ENCODE results near the gene TCEAL4. TPM values are rescaled to one million over a fixed set of nuclear protein-coding genes. Genes with fewer than 3 reads are reported as not detected.

Gene TCEAL4
- total RNA-seq, 1 donor from 2014 or later: 50.5 TPM

GRCh38 chrX:103626855-103627254 lies 41.5 kb downstream of the TCEAL4 start:
- H3K9me3 Mint-ChIP-seq: no peaks in the 10 kb centered on the region
- H3K4me1 Mint-ChIP-seq (ENCODE audit: unreplicated experiment): peaks cover 5% of the 10 kb centered on the region
- TF ChIP-seq CTCF (conservative IDR thresholded peaks at IDR 0.05): no peak
- H3K27me3 Mint-ChIP-seq: no peaks in the 10 kb centered on the region
- no peak overlapping the region for H3K27ac Mint-ChIP-seq
- DNase-seq (ENCODE audit: extremely low spot score, unreplicated experiment): no peak
- H3K36me3 Mint-ChIP-seq: no peaks in the 10 kb centered on the region
- H3K4me3 Mint-ChIP-seq: peak overlapping the region; percentile 26

- Mint-ChIP-seq H3K27me3 (no peaks in the 10 kb centered on the region), H3K4me1 (ENCODE audit: unreplicated experiment) (peaks cover 5% of the 10 kb centered on the region), H3K27ac (peak within 1 kb of the TSS; percentile 76), H3K9me3 (no peaks in the 10 kb centered on the region), H3K36me3 (no peaks in the 10 kb centered on the region), H3K4me3 (peak within 1 kb of the TSS; percentile 87)
- no peak for DNase-seq (ENCODE audit: extremely low spot score, unreplicated experiment)
- no peak for TF ChIP-seq CTCF (conservative IDR thresholded peaks at IDR 0.05)
Observed at GRCh38 chrX:103628386-103629317, 43.3 kb downstream of the TCEAL4 start, which contains the start of gene TCEAL1. Gene TCEAL1 (plus strand): TSS chrX:103628975. CDS start chrX:103629917, 942 bp downstream.

GRCh38 chrX:103629318-103630170 lies 44.2 kb downstream of the TCEAL4 start:
- H3K27ac Mint-ChIP-seq: peak overlapping the region; percentile 76
- peak overlapping the region; percentile 87 for H3K4me3 Mint-ChIP-seq
- no peaks in the 10 kb centered on the region for H3K9me3 Mint-ChIP-seq
- peaks cover 5% of the 10 kb centered on the region for H3K4me1 Mint-ChIP-seq (ENCODE audit: unreplicated experiment)
- no peak for DNase-seq (ENCODE audit: extremely low spot score, unreplicated experiment)
- H3K27me3 Mint-ChIP-seq: no peaks in the 10 kb centered on the region
- H3K36me3 Mint-ChIP-seq: no peaks in the 10 kb centered on the region
- TF ChIP-seq CTCF (conservative IDR thresholded peaks at IDR 0.05): peak; percentile 61

- peak overlapping the region; percentile 87 for H3K4me3 Mint-ChIP-seq
- no peaks in the 10 kb centered on the region for H3K27me3 Mint-ChIP-seq
- no peaks in the 10 kb centered on the region for H3K9me3 Mint-ChIP-seq
- no peak for DNase-seq (ENCODE audit: extremely low spot score, unreplicated experiment)
- no peaks in the 10 kb centered on the region for H3K36me3 Mint-ChIP-seq
- peak overlapping the region; percentile 76 for H3K27ac Mint-ChIP-seq
- peak; percentile 17 for TF ChIP-seq CTCF (conservative IDR thresholded peaks at IDR 0.05)
- H3K4me1 Mint-ChIP-seq (ENCODE audit: unreplicated experiment): peaks cover 5% of the 10 kb centered on the region
Observed at GRCh38 chrX:103630171-103630511, 44.8 kb downstream of the TCEAL4 start.

GRCh38 chrX:103631145-103631544 lies 45.8 kb downstream of the TCEAL4 start:
- Mint-ChIP-seq H3K4me1 (ENCODE audit: unreplicated experiment) (peaks cover 5% of the 10 kb centered on the region), H3K27ac (no peak overlapping the region), H3K9me3 (no peaks in the 10 kb centered on the region), H3K4me3 (no peak overlapping the region), H3K36me3 (no peaks in the 10 kb centered on the region), H3K27me3 (no peaks in the 10 kb centered on the region)
- no peak for DNase-seq (ENCODE audit: extremely low spot score, unreplicated experiment)
- TF ChIP-seq CTCF (conservative IDR thresholded peaks at IDR 0.05): no peak
